LNCAP (cell line): ENCODE data around the gene TMBIM1.

ENCODE experiments used
- TF ChIP-seq, protein P1 (sequence below): fragments of 450-650 bp; IDR thresholded peaks from 2 replicates; pipeline ENCODE4 v1.5.1; 2017; ENCODE audit warnings: mild to moderate bottlenecking

Gene TMBIM1

DNA sequence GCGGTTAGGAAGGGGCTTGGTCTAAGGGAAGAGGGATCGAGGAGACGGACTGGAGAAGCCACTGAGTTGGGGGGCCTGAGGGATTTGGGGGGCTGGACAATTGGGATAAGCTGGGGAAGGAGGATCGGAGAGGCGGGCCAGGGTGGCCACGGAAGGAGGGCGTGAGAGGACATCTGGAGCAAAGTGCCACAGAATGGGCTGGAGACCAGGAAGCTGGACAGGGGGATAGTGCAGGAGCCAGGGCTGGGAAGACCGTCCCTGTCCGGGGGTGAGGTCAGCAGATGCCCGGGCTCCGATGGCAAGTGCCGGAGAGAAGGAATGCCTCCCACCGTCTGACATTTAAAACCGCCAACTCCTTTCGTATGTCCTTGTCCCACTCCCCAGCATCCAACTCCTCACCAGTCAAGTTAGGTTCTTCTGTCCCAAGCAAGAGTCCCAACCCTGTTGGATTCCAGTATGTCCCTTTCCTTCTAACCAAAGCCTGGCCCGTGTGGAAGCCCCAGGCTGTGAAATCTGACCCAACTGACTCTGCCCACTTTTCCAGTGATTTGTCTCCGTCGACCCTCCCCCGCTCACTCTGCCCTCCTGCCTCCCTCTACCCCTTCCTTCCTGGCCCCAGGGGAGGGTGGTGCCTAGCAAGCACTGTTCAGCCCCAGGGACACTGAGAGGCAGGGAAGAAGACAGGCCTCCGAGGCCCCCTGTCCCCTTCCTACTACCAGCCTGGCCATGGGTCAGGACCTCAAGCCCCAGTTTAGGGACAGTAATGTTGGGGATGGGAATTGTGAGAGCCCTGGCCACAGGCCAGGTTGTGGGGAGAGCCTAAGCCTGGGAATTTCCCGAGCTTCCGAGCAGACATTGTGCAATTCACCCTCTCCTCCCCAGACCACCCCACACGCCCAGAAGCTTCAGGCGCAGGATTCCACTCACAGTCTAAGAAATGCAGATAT lies 31.5 kb upstream of the TMBIM1 start:
- TF ChIP-seq, protein P1, sequence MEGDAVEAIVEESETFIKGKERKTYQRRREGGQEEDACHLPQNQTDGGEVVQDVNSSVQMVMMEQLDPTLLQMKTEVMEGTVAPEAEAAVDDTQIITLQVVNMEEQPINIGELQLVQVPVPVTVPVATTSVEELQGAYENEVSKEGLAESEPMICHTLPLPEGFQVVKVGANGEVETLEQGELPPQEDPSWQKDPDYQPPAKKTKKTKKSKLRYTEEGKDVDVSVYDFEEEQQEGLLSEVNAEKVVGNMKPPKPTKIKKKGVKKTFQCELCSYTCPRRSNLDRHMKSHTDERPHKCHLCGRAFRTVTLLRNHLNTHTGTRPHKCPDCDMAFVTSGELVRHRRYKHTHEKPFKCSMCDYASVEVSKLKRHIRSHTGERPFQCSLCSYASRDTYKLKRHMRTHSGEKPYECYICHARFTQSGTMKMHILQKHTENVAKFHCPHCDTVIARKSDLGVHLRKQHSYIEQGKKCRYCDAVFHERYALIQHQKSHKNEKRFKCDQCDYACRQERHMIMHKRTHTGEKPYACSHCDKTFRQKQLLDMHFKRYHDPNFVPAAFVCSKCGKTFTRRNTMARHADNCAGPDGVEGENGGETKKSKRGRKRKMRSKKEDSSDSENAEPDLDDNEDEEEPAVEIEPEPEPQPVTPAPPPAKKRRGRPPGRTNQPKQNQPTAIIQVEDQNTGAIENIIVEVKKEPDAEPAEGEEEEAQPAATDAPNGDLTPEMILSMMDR, result no peak

DNA sequence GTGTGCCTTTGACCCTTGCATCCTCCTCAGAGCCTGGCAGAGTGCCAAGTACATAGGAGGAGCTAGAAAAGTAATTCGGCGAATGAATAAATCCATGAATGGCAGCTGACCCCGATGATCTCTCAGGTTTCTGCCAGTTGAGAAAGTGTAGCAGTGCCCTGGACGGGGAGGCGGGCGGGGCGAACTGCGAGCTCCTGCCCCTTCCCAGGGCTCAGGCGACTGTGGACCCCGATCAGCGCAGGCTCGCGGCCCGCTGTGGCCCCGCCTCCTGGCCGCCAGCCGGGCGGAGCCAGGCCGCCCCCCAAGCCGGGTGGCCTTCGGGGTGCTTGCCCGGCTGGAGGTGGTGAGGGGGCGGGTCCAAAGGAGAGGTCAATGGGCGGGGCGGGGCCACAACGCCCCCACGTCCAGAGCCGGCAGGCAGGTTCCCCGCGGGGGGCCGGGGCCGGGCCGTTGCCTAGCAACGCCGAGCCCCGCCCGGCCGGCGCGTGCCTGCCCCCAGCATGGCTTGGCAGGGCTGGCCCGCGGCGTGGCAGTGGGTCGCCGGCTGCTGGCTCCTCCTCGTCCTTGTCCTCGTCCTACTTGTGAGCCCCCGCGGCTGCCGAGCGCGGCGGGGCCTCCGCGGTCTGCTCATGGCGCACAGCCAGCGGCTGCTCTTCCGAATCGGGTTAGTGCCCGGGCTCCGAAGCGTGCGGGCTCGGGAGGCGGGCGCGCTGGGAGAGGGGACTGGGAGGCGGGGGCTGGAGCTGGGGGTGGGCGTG lies 30.6 kb upstream of the TMBIM1 start:
- TF ChIP-seq, protein P1, result no peak

DNA sequence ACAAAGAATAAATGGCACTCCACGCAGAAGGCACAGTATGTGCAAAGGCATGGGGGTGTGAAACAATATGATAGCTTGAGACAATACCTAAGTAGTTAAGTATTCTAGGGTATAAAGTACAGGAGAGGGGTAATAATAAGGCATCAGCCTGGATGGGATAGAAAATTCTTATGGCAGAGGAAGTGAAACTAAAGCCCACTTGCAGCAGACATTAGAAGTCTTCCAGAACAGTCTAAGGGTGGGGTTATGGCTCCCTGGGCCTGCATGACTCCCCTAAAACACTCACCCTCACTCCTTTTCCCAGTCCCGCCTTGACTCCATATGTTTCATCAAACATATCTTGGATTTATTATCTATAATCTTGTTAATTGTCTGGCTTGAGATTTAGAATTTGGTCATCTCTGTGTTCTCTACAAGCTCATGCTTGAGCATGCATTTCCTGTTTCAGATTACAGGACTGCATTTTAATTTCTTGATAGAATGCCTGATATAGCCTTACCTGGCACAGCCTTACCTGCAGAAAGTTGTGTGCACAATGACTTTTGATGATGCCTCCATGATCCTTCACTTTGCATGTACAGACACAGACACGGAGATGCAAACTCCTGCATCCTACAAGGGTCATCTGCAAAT lies 28.5 kb upstream of the TMBIM1 start:
- TF ChIP-seq, protein P1, result no peak

DNA sequence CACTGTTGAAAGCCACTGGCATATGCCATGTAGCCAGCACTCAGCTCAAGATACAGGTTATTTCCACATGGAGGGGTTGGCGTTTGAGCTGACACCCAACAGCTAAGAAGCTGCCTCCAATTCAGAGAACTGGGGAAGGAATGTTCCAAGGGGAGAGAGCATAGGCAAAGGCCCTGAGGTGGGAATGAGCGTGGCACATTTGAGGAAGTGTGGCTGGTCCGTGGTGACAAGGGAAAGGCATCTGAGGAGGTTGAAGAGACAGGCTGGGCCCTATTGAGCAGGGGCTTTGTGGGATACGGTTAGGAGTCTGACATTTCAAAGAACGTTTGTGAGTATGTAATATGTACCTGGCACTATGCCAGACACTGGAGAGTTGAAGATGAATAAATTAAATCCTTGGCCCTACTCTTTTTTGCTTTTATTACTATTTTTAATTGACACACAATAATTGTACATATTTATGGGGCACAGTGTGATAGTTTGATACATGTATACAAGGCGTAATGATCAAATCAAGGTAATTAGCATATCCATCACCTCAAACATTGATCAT lies 27.6 kb upstream of the TMBIM1 start:
- TF ChIP-seq, protein P1, result no peak

DNA sequence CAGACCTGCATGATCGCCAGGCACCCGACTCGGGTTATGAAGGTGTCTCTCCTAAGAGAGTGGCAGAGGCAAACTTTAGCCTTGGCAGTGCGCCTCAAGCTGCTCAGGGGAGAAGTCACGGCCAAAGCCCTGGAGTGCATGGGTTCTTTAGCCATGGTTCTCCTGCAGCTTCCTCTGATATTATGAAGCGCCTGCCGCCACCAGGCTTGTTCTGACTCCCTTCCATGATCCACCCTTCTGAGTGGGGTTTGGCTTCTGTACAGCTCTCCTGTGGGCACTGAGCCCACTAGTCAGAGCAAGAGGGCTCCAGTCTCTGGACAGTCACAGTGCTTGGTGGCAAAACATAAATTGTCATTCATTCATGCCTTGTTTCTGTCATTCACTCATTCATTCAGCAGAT lies 25.9 kb upstream of the TMBIM1 start:
- TF ChIP-seq, protein P1, result no peak

DNA sequence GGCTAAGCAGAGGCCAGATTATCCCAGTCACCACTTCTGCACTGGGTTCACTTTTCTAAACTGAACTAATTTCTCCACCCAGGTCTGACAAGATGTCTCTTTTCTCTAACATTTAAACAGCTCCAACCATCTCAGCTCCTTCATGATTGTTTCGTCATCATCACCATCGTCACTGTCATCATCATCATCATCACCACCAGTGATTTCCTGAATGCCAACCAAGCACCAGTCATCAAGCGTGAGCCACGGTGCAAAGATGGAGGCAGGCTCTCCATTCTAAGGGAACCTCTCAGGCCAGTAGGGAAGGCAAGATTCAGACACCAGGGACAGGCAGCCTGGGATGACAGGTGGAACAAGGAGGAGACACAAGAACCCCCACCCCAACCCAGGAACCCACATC lies 25.5 kb upstream of the TMBIM1 start:
- TF ChIP-seq, protein P1, result no peak

DNA sequence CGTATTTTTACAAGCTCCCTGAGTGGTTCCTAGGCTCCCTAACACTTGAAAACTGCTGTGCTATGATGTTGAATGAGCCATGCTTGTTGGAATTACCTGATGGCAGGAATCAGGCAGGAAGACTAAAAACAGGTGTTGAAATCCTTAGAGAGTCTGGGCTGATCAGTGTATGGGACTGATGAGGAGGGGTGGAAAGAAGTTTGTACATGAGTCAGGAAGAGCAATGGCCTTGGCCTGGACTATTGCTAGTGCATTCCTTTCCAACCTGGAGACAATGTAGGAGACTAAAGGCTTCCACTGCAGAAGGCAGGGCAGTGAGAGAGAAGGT lies 25.0 kb upstream of the TMBIM1 start:
- TF ChIP-seq, protein P1, result no peak
